Inflammatory macrophage treated with lipopolysaccharide for 1 hour (primary cell): Measurements from ENCODE around the gene TIGD2.
"Not testable (repeated sequence)": the region's sequence is repeated elsewhere in the genome, so short reads cannot be mapped to it uniquely, and the experiment has no call there.

Source experiments
- DNase-seq, 2 donors: peaks; one replicate each; pipeline ENCODE4 v3.0.0-alpha.2; 2020 to 2022

The TIGD2 gene

DNA sequence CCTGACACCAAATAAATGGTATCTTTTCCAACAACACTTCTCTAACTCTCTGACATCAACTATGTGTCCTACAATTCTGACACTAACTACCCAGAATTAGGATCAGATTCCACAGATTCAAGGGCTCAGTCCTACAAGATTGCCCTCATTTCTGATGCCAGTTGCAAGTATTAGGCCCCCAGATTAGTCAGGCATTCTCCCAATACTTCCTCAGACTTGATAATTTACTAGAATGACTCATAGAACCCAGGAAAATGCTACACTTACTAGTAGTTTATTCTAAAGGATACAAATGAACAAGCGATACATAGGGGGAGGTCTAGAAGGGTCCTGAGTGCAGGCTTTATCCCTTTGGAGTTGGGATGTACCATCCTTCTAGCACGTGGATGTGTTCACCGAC is 8.5 kb downstream of the TIGD2 start:
- no peak for DNase-seq

DNA sequence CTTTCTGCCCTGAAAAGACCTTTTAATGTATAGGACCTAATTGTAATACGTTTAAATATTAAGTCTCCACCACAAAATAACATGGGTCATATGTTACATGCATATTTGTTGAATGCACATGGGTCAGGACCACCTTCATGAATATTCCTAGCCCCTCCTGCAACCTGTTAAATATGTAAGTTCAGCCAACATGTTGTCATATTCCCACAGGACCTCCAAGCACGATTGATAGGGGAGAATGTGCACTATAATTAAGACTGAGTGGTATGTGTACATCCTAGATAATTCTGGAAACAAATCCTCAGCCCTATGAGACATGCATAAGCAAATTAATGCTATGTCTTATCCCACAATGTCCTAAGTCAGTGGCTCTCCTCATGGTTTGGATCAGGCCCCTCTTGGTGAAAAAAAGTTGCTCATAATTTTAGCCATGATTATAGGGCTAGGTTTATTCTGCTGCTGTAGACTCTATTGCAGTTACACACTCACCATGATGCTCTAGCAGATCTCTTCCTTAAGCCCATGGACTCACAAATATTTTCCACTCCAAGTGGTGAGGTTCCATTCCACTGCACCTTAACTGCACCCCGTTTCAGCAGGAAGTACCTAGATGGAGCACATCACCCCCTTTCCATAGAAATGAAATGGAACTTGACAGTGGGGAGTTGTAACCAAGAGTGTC is 10.2 kb downstream of the TIGD2 start:
- DNase-seq: no peak

GRCh38 chr4:89123451-89123851 is 12.1 kb downstream of the TIGD2 start:
- no peak for DNase-seq

DNA sequence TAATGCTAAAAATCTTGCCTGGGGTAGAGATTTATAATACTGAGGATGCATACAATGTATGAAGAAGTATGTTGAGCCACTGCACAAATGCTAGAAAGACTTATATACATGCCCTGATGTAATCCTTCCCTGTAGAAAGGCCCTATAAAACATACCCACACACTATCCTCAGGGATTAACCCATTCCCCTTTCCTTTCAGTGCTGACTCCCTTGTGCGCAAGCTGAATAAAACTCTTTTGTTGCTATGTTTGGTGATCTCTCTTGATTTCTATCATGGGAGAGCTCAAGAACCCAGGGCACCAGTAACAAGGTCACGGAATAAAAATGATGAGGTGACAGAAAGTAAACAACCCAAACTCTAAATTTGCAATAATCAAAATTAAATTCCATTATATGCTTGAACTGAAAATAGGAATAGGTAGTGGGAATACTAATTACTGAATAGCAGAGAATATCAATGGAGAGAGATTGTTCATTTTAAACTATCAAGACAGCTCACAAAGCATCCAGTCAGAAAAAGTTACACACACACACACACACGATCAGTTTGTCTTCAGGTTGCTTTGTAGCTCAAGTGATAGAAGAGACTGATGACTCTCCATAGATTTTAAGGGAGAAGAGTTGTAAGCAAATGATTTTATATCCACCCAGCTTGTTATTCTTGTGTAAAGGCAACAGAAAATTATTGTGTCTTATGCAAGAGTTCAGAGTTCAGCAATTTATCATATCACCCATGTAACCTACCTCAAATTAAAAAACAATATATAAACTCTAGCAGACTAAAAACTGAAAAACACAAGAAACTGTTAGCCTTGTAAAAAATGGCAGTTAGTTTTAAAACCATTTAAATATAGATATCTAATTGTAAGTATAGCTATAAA is 14.8 kb downstream of the TIGD2 start:
- DNase-seq: no peak

DNA sequence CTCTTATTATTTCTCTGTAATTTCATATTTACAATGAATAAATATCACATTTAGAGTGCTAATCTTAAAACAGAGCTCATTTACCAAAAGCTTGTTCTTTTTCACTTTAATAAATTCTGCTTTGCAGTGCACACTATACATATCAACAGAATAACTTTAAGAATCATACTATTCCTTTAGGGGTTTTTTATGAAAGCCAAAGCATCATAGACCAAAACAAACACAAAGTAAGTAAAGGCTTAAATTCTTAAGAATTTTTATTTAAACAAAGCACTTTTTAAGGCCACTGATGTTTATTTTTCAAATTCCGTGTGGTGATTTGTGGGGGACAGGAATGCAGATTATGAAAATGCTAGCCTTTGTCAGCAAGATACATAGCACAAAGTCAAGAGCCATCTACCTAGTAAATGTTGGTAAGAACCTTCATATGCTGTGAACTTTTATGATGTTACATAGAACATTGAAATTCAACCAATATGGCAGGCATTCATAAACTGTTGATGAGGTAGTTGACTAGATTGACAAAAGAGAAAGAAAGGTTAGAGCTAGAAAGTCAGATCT is 17.8 kb downstream of the TIGD2 start:
- DNase-seq: no peak

- no peak for DNase-seq
These were observed 23.5 kb downstream of the TIGD2 start for GRCh38 chr4:89134775-89135319.

- DNase-seq: no peak
These were observed 25.2 kb downstream of the TIGD2 start for GRCh38 chr4:89136525-89136924.

DNA sequence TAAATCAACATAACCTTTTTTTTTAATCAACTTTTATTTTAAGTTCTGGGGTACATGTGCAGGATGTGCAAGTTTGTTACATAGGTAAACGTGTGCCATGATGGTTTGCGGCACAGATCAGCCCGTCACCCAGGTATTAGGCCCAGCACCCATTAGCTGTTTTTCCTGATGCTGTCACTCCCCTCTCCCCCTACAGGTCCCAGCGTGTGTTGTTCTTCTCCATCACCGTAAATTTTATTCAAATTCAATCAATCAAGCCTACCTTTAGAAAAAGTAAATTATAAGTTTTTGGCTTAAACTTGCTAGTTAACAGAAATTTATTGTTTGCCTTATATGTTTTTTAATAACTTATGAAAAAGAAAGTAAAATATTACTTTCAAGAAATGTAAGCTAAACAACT is 25.9 kb downstream of the TIGD2 start:
- DNase-seq: no peak

- DNase-seq: no peak
These were observed 26.4 kb downstream of the TIGD2 start for GRCh38 chr4:89137695-89138094.

- no peak for DNase-seq
These were observed 28.9 kb downstream of the TIGD2 start for GRCh38 chr4:89140168-89140759.

DNA sequence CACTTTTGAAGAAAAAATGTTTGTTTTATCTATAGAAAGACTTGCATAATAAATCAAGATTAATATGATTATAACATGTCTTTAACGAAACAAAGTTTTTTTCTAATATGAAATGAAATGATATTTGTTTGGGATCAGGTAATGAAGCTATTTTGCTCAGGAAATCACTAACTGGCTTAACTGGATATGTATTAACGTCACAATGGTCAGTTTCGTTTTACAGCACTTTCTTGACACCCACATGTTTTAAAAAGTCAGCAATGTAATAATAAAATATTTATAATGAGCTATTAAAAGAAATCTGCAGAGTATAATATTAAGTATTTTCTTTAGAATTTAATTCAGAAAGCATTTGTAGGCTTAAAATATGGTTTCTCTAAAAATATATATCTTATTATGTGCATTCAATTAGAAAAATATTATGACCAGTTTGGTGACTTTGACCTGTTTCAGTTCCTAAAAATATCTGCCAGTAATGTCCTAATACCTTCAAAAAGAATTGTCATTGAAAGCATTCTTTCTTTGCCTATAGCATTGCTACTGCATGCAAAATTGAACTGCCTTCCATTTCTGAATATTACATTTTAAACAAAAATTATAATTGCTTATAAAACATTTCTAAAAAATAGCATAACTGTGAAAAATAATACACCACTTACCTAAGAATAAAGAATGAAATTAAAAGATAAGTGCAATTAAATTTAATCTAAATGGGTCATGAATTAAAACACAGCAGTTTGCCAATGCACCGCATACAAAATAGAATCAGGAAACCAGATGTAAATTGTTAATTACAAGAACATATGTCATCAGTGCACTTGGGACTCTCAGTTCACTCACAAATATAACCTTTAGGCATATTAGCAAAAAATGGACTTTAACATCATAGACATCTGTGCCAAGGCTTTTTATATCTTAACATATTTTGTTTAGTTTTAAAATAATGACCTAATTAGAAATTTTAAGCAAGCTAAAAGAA is 31.6 kb downstream of the TIGD2 start:
- no peak for DNase-seq

DNA sequence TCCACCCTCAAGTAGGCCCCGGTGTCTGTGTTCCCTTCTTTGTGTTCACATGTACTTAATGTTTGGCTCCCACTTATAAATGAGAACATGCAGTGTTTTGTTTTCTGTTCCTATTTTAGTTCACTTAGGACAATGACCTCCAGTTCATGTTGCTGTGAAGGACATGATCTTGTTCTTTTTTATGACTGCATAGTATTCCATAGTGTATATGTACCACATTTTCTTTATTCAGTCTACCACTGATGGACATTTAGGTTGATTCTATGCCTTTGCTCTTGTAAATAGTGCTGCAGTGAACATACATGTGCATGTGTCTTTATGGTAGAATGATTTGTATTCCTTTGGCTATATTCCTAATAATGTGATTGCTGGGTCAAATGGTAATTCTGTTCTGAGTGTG is 33.3 kb downstream of the TIGD2 start:
- DNase-seq: not testable (repeated sequence)

- DNase-seq: no peak
These were observed 34.9 kb downstream of the TIGD2 start for GRCh38 chr4:89146196-89146595.

- DNase-seq: no peak
These were observed 41.6 kb downstream of the TIGD2 start for GRCh38 chr4:89152972-89153371.

- DNase-seq: no peak
These were observed 45.0 kb downstream of the TIGD2 start for GRCh38 chr4:89156174-89156914.

DNA sequence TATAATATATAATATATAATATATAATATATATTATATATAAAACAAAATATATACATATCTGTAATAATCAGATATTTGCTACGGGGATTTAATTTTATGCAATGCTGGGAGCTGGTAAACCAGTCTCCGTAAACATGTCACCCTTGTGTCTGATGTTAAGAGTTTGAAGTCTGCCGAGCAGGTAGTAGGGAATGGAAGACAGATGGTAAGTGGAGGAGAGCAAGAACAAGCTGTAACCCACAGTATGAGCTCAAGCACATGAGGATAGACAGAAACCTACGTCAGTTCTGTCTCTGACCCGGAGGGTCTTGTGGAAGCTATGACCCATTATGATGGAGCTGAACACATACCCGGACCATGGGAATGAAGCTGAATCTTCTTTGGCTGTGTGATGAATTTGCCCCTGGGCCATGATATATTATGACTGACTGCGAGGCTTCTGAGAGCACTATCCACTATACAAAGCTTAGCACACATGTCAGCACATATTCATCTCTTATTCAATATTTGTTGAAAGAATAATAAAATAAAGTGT is 46.2 kb downstream of the TIGD2 start:
- DNase-seq: no peak

GRCh38 chr4:89158884-89159503 is 47.7 kb downstream of the TIGD2 start:
- DNase-seq: peak; percentile 53 to 74

DNA sequence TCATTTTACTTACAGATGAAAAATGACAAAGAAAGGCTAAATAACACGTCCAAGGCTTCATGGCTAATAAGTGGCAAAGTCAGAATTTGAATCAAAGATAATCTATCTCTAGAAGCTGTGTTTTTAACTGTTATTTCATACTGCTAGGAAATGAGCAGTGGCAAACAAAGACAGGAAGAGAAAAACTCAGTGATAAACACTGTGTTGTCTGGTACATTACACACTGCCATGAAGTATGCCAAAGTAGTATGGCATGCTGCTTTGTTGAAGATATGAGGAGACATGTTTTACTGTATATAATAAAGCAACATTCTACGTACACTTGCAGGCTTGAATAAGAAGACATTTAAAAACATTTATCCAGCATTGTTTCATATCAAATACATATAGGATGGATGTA is 49.5 kb downstream of the TIGD2 start:
- DNase-seq: no peak

GRCh38 chr4:89161841-89162240 is 50.5 kb downstream of the TIGD2 start:
- DNase-seq: no peak

DNA sequence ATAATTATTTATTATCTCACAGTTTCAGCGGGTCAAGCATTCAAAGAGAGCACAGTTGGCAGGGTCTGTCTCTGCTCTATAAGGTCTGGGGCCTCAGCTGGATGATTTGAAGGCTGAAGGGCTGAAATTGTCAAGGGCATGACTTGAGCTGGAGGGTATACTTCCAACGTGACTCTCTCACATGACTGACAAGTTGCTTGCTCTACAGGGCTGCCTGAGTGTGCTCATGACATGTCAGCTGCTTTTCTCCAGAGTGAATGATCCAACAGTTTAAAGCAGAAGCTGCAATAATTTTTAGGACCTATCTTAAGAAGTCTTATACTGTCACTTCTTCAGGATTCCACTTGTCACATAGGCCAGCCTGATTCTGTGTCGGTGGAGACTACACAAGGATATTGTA is 51.2 kb downstream of the TIGD2 start:
- DNase-seq: peak in 1 of 2 donors; percentile 13

GRCh38 chr4:89162987-89163386 is 51.7 kb downstream of the TIGD2 start:
- DNase-seq: no peak
